Pulmonary artery endothelial cell (primary cell): ENCODE measurements around the gene TJP3. TPM values are rescaled to one million over a fixed set of nuclear protein-coding genes. Genes with fewer than 3 reads are reported as not detected.

Experiments
- DNase-seq: peaks from one replicate; pipeline ENCODE4 v3.0.0-alpha.2; 2011; ENCODE audit warnings: low read depth, low spot score
- total RNA-seq: library from RNA; depleted of rRNA; stranded (reverse); fragments of >200 nt; gene quantifications from 2 replicates; pipeline ENCODE4 v1.2.3, GENCODE V29; 2014

The TJP3 gene
- total RNA-seq, 1 donor from 2014 or later: not detected

GRCh38 chr19:3716147-3716668 lies 8.0 kb downstream of the TJP3 start:
- no peak for DNase-seq

GRCh38 chr19:3719868-3720267 lies 11.7 kb downstream of the TJP3 start:
- no peak for DNase-seq

- no peak for DNase-seq
These were observed 12.2 kb downstream of the TJP3 start for GRCh38 chr19:3720349-3720917.

- peak; percentile 46 for DNase-seq
These were observed 13.1 kb downstream of the TJP3 start for GRCh38 chr19:3721131-3721886.

- DNase-seq: no peak
These were observed 13.8 kb downstream of the TJP3 start for GRCh38 chr19:3721887-3722442.

- DNase-seq: no peak
These were observed 14.4 kb downstream of the TJP3 start for GRCh38 chr19:3722443-3723109.

- no peak for DNase-seq
These were observed 14.9 kb downstream of the TJP3 start for GRCh38 chr19:3723110-3723488.

GRCh38 chr19:3723883-3724282 lies 15.7 kb downstream of the TJP3 start:
- DNase-seq: no peak

GRCh38 chr19:3725121-3725520 lies 16.9 kb downstream of the TJP3 start:
- no peak for DNase-seq

- no peak for DNase-seq
These were observed 17.6 kb downstream of the TJP3 start for GRCh38 chr19:3725640-3726310.

- no peak for DNase-seq
These were observed 22.3 kb downstream of the TJP3 start for GRCh38 chr19:3730457-3730958.

GRCh38 chr19:3732108-3732507 lies 23.9 kb downstream of the TJP3 start:
- no peak for DNase-seq

- no peak for DNase-seq
These were observed 25.5 kb downstream of the TJP3 start for GRCh38 chr19:3733549-3734309.

GRCh38 chr19:3734310-3734600 lies 26.1 kb downstream of the TJP3 start:
- DNase-seq: no peak

- DNase-seq: no peak
These were observed 28.0 kb downstream of the TJP3 start for GRCh38 chr19:3736106-3736724.

GRCh38 chr19:3737487-3738205 lies 29.5 kb downstream of the TJP3 start:
- no peak for DNase-seq

GRCh38 chr19:3738477-3739220 lies 30.5 kb downstream of the TJP3 start:
- DNase-seq: no peak

GRCh38 chr19:3740431-3740830 lies 32.2 kb downstream of the TJP3 start:
- DNase-seq: no peak

GRCh38 chr19:3743486-3743885 lies 35.3 kb downstream of the TJP3 start:
- DNase-seq: no peak
